AG04450 (cell line): ENCODE data around the gene TAB3. TPM values are rescaled to one million over a fixed set of nuclear protein-coding genes. Genes with fewer than 3 reads are reported as not detected.

ENCODE experiments used
- CTCF ChIA-PET: fragments of 300-600, 350-600 bp; formaldehyde crosslinking; extraction: SDS; loops from one replicate; lab custom pipeline; 2022; ENCODE audit warnings: antibody characterized with exemption, inconsistent platforms; lab: Charles Lee
- POLR2A ChIA-PET: fragments of 350-600 bp; formaldehyde crosslinking; extraction: SDS; loops from one replicate; lab custom pipeline; 2021; ENCODE audit warnings: antibody characterized with exemption, inconsistent platforms; lab: Yijun Ruan, JAX
- DNase-seq: peaks from one replicate; pipeline ENCODE4 v3.0.0-alpha.2; 2011; ENCODE audit warnings: low read depth, low spot score
- H3K27ac ChIP-seq: one replicate; pipeline ENCODE4 v1.5.1; 2012; ENCODE audit warnings: low read depth, low read length, control low read depth
- H3K27me3 ChIP-seq: one replicate; pipeline ENCODE4 v1.6.0; 2012; ENCODE audit warnings: low read length; ENCODE audit not compliant: control insufficient read depth, insufficient read depth
- H3K4me3 ChIP-seq: 2 replicates; pipeline ENCODE4 v1.5.1; 2011; ENCODE audit warnings: mild to moderate bottlenecking, low read depth, low read length, control low read depth
- H3K9me3 ChIP-seq: 2 replicates; pipeline ENCODE4 v1.5.1; 2012; ENCODE audit warnings: low read length; ENCODE audit not compliant: control insufficient read depth, insufficient read depth
- polyA plus RNA-seq: library from polyadenylated mRNA; depleted of rRNA; stranded (reverse); fragments of >200 nt; gene quantifications from 2 replicates; pipeline ENCODE4 v1.2.3, GENCODE V29; 2011
- TF ChIP-seq, protein P1 (sequence below): IDR thresholded peaks from 2 replicates; pipeline ENCODE4 v1.5.1; 2011; ENCODE audit warnings: low read depth, low read length, control low read depth, inconsistent platforms

TAB3 gene
- polyA plus RNA-seq, 1 experiment = 14.9 TPM

DNA sequence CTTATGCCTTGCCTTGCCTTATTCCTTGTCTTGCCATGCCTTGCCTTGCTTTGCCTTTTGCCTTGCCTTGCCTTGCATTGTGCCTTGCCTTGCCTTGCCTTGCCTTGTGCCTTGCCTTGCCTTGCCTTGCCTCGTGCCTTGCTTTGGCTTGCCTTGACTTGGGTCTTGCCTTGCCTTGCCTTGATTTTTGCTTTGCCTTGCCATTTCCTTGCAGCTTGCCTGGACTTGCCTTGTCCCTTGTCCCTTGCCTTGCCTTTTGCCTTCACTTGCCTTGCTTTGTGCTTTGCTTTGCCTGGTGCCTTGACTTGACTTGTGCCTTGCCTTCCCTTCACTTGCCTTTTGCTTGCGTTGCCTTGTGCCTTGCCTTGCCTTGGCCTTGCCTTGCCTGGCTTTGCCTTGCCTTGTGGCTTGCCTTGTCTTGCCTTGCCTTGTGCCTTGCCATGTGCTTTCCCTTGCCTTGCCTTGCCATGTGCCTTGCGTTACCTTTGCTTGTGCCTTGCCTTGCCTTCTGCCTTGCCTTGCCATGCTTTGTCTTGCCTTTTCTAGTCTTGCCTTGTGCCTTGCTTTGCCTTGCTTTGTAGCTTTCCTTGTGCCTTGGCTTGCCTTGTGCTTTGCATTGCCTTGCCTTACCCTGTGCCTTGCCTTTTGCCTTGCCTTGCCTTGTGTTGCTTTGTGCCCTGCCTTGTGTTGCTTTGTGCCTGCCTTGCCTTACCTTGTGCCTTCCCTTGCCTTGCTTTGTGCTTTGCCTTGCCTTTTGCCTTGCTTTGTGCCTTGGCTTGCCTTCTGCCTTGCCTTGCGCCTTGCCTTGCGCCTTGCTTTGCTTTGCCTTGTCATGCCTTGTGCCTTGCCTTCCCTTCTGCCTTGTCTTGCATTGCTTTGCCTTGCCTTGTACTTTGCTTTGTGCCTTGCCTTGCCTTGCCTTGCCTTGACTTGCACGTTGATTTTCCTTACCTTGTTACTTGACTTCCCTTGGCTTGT, 92.8 kb downstream of the TAB3 start:
- no peak overlapping the region for H3K27ac ChIP-seq
- CTCF ChIA-PET = no interaction called here
- H3K27me3 ChIP-seq = no peaks in the 10 kb centered on the region
- no peak for DNase-seq
- TF ChIP-seq, protein P1, sequence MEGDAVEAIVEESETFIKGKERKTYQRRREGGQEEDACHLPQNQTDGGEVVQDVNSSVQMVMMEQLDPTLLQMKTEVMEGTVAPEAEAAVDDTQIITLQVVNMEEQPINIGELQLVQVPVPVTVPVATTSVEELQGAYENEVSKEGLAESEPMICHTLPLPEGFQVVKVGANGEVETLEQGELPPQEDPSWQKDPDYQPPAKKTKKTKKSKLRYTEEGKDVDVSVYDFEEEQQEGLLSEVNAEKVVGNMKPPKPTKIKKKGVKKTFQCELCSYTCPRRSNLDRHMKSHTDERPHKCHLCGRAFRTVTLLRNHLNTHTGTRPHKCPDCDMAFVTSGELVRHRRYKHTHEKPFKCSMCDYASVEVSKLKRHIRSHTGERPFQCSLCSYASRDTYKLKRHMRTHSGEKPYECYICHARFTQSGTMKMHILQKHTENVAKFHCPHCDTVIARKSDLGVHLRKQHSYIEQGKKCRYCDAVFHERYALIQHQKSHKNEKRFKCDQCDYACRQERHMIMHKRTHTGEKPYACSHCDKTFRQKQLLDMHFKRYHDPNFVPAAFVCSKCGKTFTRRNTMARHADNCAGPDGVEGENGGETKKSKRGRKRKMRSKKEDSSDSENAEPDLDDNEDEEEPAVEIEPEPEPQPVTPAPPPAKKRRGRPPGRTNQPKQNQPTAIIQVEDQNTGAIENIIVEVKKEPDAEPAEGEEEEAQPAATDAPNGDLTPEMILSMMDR = no peak
- no peaks in the 10 kb centered on the region; the same call in 1 of the 2 replicates for H3K9me3 ChIP-seq
- H3K4me3 ChIP-seq = no peak overlapping the region
- POLR2A ChIA-PET = no interaction called here

DNA sequence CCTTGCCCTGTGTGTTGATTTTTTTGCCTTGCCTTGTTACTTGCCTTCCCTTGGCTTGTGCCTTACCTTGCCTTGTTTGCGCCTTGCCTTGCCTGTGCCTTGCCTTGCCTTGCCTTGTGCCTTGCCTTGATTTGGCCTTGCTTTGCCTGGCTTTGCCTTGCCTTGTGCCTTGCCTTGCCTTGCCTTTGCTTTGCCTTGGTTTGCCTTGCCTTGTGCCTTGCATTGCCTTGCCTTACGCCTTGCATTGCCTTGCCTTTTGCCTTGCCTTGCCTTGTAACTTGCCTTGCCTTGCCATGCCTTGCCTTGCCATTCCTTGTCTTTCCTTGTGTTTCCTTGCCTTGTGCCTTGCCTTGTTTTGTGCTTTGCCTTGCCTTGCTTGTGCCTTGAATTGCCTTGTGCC, 94.6 kb downstream of the TAB3 start:
- no peaks in the 10 kb centered on the region; the same call in 1 of the 2 replicates for H3K9me3 ChIP-seq
- no peak overlapping the region for H3K27ac ChIP-seq
- POLR2A ChIA-PET = no interaction called here
- DNase-seq = no peak
- H3K4me3 ChIP-seq = no peak overlapping the region
- TF ChIP-seq, protein P1 = no peak
- no peaks in the 10 kb centered on the region for H3K27me3 ChIP-seq
- CTCF ChIA-PET = no interaction called here

DNA sequence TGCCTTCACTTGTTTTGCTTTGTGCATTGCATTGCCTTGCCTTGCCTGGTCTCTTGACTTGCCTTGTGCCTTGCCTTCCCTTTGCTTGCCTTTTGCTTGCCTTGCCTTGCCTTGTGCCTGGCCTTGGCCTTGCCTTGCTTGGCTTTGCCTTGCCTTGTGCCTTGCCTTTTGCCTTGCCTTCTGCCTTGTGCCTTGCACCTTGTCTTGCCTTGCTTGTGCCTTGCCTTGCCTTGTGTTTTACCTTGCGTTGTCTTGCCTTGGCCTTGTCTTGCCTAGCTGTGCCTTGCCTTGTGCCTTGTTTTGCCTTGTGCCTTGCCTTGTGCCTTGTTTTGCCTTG, 95.3 kb downstream of the TAB3 start:
- POLR2A ChIA-PET = no interaction called here
- Histone ChIP-seq H3K27me3 (no peaks in the 10 kb centered on the region), H3K9me3 (no peaks in the 10 kb centered on the region; the same call in 1 of the 2 replicates), H3K27ac (no peak overlapping the region), H3K4me3 (no peak overlapping the region)
- no peak for DNase-seq
- CTCF ChIA-PET = no interaction called here
- TF ChIP-seq, protein P1 = no peak

DNA sequence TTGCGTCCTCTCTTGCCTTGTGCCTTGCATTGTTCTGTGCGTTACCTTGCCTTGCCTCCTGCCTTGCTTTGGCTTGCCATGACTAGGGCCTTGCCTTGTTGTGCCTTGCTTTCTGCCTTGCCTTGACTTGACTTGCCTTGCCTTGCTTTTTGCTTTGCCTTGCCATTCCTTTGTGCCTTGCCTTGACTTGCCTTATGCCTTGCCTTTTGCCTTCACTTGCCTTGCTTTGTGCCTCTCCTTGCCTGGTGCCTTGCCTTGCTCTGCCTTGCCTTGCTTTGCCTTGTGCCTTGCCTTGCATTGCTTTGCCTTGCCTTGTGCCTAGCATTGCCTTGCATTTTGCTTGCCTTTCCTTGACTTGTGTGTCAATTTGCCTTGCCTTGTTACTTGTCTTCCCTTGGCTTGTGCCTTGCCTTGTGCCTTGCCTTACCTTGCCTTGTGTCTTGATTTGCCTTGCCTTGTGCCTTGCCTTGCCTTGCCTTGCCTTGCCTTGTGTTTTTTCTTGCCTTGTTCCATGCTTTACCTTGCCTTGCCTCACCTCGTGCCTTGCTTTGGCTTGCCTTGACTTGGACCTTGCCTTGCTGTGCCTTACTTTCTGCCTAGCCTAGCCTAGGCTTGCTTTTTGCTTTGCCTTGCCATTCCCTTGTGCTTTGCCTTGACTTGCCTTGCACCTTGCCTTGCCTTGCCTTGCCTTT, 95.8 kb downstream of the TAB3 start:
- no peak overlapping the region for H3K4me3 ChIP-seq
- H3K27me3 ChIP-seq = no peaks in the 10 kb centered on the region
- TF ChIP-seq, protein P1 = no peak
- no peak overlapping the region for H3K27ac ChIP-seq
- ChIA-PET CTCF (no interaction called here), POLR2A (no interaction called here)
- no peak for DNase-seq
- no peaks in the 10 kb centered on the region; the same call in 1 of the 2 replicates for H3K9me3 ChIP-seq
